ENCODE data around the gene RBM45.
A peak's percentile ranks its signal among the peaks of the same experiment; 100 is the strongest.

RBM45 gene

GRCh38 chr2:178082408-178083045 is 29.7 kb upstream of the RBM45 start:
- no peaks in the 10 kb centered on the region for H3K9me3 Mint-ChIP-seq

GRCh38 chr2:178084273-178084672 is 28.0 kb upstream of the RBM45 start:
- Mint-ChIP-seq H3K4me1 (ENCODE audit: low read depth) (no peaks in the 10 kb centered on the region), H3K9me3 (no peaks in the 10 kb centered on the region), H3K36me3 (ENCODE audit: low read depth) (no peaks in the 10 kb centered on the region), H3K4me3 (no peak overlapping the region), H3K27me3 (peaks cover 4% of the 10 kb centered on the region), H3K27ac (no peak overlapping the region)
- DNase-seq: no peak

More at GRCh38 chr2:178082408-178083045, 29.7 kb upstream of the RBM45 start:
- DNase-seq: no peak
- H3K36me3 Mint-ChIP-seq (ENCODE audit: low read depth): no peaks in the 10 kb centered on the region
- H3K27me3 Mint-ChIP-seq: peaks cover 10% of the 10 kb centered on the region
- no peak overlapping the region for H3K27ac Mint-ChIP-seq
- H3K4me1 Mint-ChIP-seq (ENCODE audit: low read depth): no peaks in the 10 kb centered on the region
- no peak overlapping the region for H3K4me3 Mint-ChIP-seq

- Mint-ChIP-seq H3K9me3 (no peaks in the 10 kb centered on the region), H3K36me3 (ENCODE audit: low read depth) (no peaks in the 10 kb centered on the region), H3K27me3 (peaks cover 8% of the 10 kb centered on the region), H3K4me3 (no peak overlapping the region), H3K4me1 (ENCODE audit: low read depth) (no peaks in the 10 kb centered on the region), H3K27ac (no peak overlapping the region)
- no peak for DNase-seq
Observed at GRCh38 chr2:178088774-178089270, 23.4 kb upstream of the RBM45 start.

GRCh38 chr2:178093471-178093870 is 18.8 kb upstream of the RBM45 start:
- H3K27ac Mint-ChIP-seq: no peak overlapping the region
- no peaks in the 10 kb centered on the region for H3K36me3 Mint-ChIP-seq (ENCODE audit: low read depth)
- H3K4me1 Mint-ChIP-seq (ENCODE audit: low read depth): no peaks in the 10 kb centered on the region
- peaks cover 12% of the 10 kb centered on the region for H3K27me3 Mint-ChIP-seq
- no peak for DNase-seq
- H3K9me3 Mint-ChIP-seq: no peaks in the 10 kb centered on the region
- no peak overlapping the region for H3K4me3 Mint-ChIP-seq

GRCh38 chr2:178101321-178102079 is 10.7 kb upstream of the RBM45 start:
- H3K4me1 Mint-ChIP-seq (ENCODE audit: low read depth): no peaks in the 10 kb centered on the region
- H3K27me3 Mint-ChIP-seq: peaks cover 3% of the 10 kb centered on the region
- H3K36me3 Mint-ChIP-seq (ENCODE audit: low read depth): no peaks in the 10 kb centered on the region
- no peak overlapping the region for H3K27ac Mint-ChIP-seq
- DNase-seq: no peak
- no peak overlapping the region for H3K4me3 Mint-ChIP-seq
- no peaks in the 10 kb centered on the region for H3K9me3 Mint-ChIP-seq

- H3K27me3 Mint-ChIP-seq: no peaks in the 10 kb centered on the region
- no peaks in the 10 kb centered on the region for H3K36me3 Mint-ChIP-seq (ENCODE audit: low read depth)
- H3K9me3 Mint-ChIP-seq: no peaks in the 10 kb centered on the region
- H3K27ac Mint-ChIP-seq: no peak overlapping the region
- no peak for DNase-seq
- H3K4me1 Mint-ChIP-seq (ENCODE audit: low read depth): peaks cover 2% of the 10 kb centered on the region
- no peak overlapping the region for H3K4me3 Mint-ChIP-seq
Observed at GRCh38 chr2:178105566-178105965, 6.7 kb upstream of the RBM45 start.

- Mint-ChIP-seq H3K9me3 (no peaks in the 10 kb centered on the region), H3K36me3 (ENCODE audit: low read depth) (no peaks in the 10 kb centered on the region), H3K4me3 (no peak overlapping the region), H3K4me1 (ENCODE audit: low read depth) (peaks cover 2% of the 10 kb centered on the region), H3K27ac (no peak overlapping the region), H3K27me3 (no peaks in the 10 kb centered on the region)
- no peak for DNase-seq
Observed at GRCh38 chr2:178106053-178106452, 6.2 kb upstream of the RBM45 start.

GRCh38 chr2:178108176-178108575 is 4.1 kb upstream of the RBM45 start:
- no peak overlapping the region for H3K4me3 Mint-ChIP-seq
- DNase-seq: no peak
- peaks cover 10% of the 10 kb centered on the region for H3K36me3 Mint-ChIP-seq (ENCODE audit: low read depth)
- no peaks in the 10 kb centered on the region for H3K27me3 Mint-ChIP-seq
- no peak overlapping the region for H3K27ac Mint-ChIP-seq
- H3K4me1 Mint-ChIP-seq (ENCODE audit: low read depth): peaks cover 11% of the 10 kb centered on the region
- no peaks in the 10 kb centered on the region for H3K9me3 Mint-ChIP-seq

GRCh38 chr2:178109813-178110212 is 2.4 kb upstream of the RBM45 start:
- Mint-ChIP-seq H3K27ac (no peak overlapping the region), H3K36me3 (ENCODE audit: low read depth) (peaks cover 14% of the 10 kb centered on the region), H3K27me3 (no peaks in the 10 kb centered on the region), H3K9me3 (no peaks in the 10 kb centered on the region), H3K4me1 (ENCODE audit: low read depth) (peaks cover 28% of the 10 kb centered on the region), H3K4me3 (no peak overlapping the region)
- DNase-seq: no peak

GRCh38 chr2:178110681-178111080 is 1.6 kb upstream of the RBM45 start:
- DNase-seq: no peak
- Mint-ChIP-seq H3K27ac (no peak overlapping the region), H3K27me3 (no peaks in the 10 kb centered on the region), H3K36me3 (ENCODE audit: low read depth) (peaks cover 23% of the 10 kb centered on the region), H3K9me3 (no peaks in the 10 kb centered on the region), H3K4me1 (ENCODE audit: low read depth) (peaks cover 37% of the 10 kb centered on the region), H3K4me3 (no peak overlapping the region)

GRCh38 chr2:178111743-178112142 is 494 bp upstream of the RBM45 start:
- H3K27ac Mint-ChIP-seq: peak overlapping the region; percentile 95
- H3K9me3 Mint-ChIP-seq: no peaks in the 10 kb centered on the region
- H3K4me1 Mint-ChIP-seq (ENCODE audit: low read depth): peaks cover 40% of the 10 kb centered on the region
- no peak for DNase-seq
- peaks cover 31% of the 10 kb centered on the region for H3K36me3 Mint-ChIP-seq (ENCODE audit: low read depth)
- no peaks in the 10 kb centered on the region for H3K27me3 Mint-ChIP-seq
- H3K4me3 Mint-ChIP-seq: peak overlapping the region; percentile 97

- H3K4me3 Mint-ChIP-seq: peak overlapping the region; percentile 44
- peaks cover 44% of the 10 kb centered on the region for H3K4me1 Mint-ChIP-seq (ENCODE audit: low read depth)
- peak overlapping the region; percentile 40 for H3K27ac Mint-ChIP-seq
- no peak for DNase-seq
- H3K9me3 Mint-ChIP-seq: no peaks in the 10 kb centered on the region
- H3K36me3 Mint-ChIP-seq (ENCODE audit: low read depth): peaks cover 51% of the 10 kb centered on the region
- H3K27me3 Mint-ChIP-seq: no peaks in the 10 kb centered on the region
Observed at GRCh38 chr2:178114462-178114861, 2.2 kb downstream of the RBM45 start.

GRCh38 chr2:178115271-178115670 is 3.0 kb downstream of the RBM45 start:
- H3K27ac Mint-ChIP-seq: no peak overlapping the region
- H3K9me3 Mint-ChIP-seq: no peaks in the 10 kb centered on the region
- DNase-seq: no peak
- no peak overlapping the region for H3K4me3 Mint-ChIP-seq
- peaks cover 44% of the 10 kb centered on the region for H3K4me1 Mint-ChIP-seq (ENCODE audit: low read depth)
- H3K36me3 Mint-ChIP-seq (ENCODE audit: low read depth): peaks cover 58% of the 10 kb centered on the region
- H3K27me3 Mint-ChIP-seq: no peaks in the 10 kb centered on the region

GRCh38 chr2:178117725-178118124 is 5.5 kb downstream of the RBM45 start:
- no peak for DNase-seq
- no peaks in the 10 kb centered on the region for H3K27me3 Mint-ChIP-seq
- H3K4me1 Mint-ChIP-seq (ENCODE audit: low read depth): peaks cover 37% of the 10 kb centered on the region
- H3K27ac Mint-ChIP-seq: no peak overlapping the region
- no peak overlapping the region for H3K4me3 Mint-ChIP-seq
- H3K36me3 Mint-ChIP-seq (ENCODE audit: low read depth): peaks cover 74% of the 10 kb centered on the region
- no peaks in the 10 kb centered on the region for H3K9me3 Mint-ChIP-seq

GRCh38 chr2:178119179-178119922 is 7.1 kb downstream of the RBM45 start:
- peaks cover 22% of the 10 kb centered on the region for H3K4me1 Mint-ChIP-seq (ENCODE audit: low read depth)
- H3K27ac Mint-ChIP-seq: no peak overlapping the region
- no peaks in the 10 kb centered on the region for H3K9me3 Mint-ChIP-seq
- no peak overlapping the region for H3K4me3 Mint-ChIP-seq
- H3K36me3 Mint-ChIP-seq (ENCODE audit: low read depth): peaks cover 83% of the 10 kb centered on the region
- no peaks in the 10 kb centered on the region for H3K27me3 Mint-ChIP-seq
- no peak for DNase-seq
